Progenitor cell of endocrine pancreas (in vitro differentiated cells): ENCODE results near the gene ARHGEF18. TPM values are rescaled to one million over a fixed set of nuclear protein-coding genes. Genes with fewer than 3 reads are reported as not detected.
A peak's percentile ranks its signal among the peaks of the same experiment; 100 is the strongest.

Experiments
- DNase-seq: peaks from one replicate; pipeline ENCODE4 v3.0.0; 2021; ENCODE audit warnings: low spot score; ENCODE audit not compliant: unreplicated experiment
- H3K27ac Mint-ChIP-seq: 2 replicates; pipeline ENCODE4 v1.8.0; 2021; ENCODE audit warnings: mild to moderate bottlenecking, moderate library complexity, mixed read lengths
- H3K27me3 Mint-ChIP-seq: 2 replicates; pipeline ENCODE4 v1.8.0; 2021; ENCODE audit warnings: mixed read lengths
- H3K36me3 Mint-ChIP-seq: 2 replicates; pipeline ENCODE4 v1.8.0; 2022; ENCODE audit warnings: mixed read lengths; ENCODE audit not compliant: insufficient read depth
- H3K4me1 Mint-ChIP-seq: 2 replicates; pipeline ENCODE4 v1.8.0; 2021; ENCODE audit warnings: low read depth, mixed read lengths
- H3K4me3 Mint-ChIP-seq: 2 replicates; pipeline ENCODE4 v1.8.0; 2021; ENCODE audit warnings: low read depth, mild to moderate bottlenecking, moderate library complexity, mixed read lengths
- H3K9me3 Mint-ChIP-seq: 2 replicates; pipeline ENCODE4 v1.8.0; 2021; ENCODE audit warnings: low read depth, mixed read lengths
- CTCF ChIP-seq: fragments of 200-600 bp; sonication (generic); IDR thresholded peaks from one replicate; pipeline ENCODE4 v1.5.0; 2021; ENCODE audit warnings: antibody characterized with exemption, mild to moderate bottlenecking; ENCODE audit not compliant: unreplicated experiment
- total RNA-seq: library from RNA; stranded (reverse); gene quantifications from 2 replicates; pipeline ENCODE4 v1.2.1, GENCODE V29; 2021

The ARHGEF18 gene
- total RNA-seq, 1 donor from 2014 or later, result 53.4 TPM

GRCh38 chr19:7377196-7377595 is 28.5 kb downstream of the ARHGEF18 start:
- DNase-seq, result no peak
- Mint-ChIP-seq H3K36me3 (no peaks in the 10 kb centered on the region), H3K4me1 (peaks cover 8% of the 10 kb centered on the region), H3K9me3 (no peaks in the 10 kb centered on the region), H3K4me3 (no peak overlapping the region), H3K27me3 (peaks cover 1% of the 10 kb centered on the region), H3K27ac (no peak overlapping the region)
- TF ChIP-seq CTCF, result no peak

DNA sequence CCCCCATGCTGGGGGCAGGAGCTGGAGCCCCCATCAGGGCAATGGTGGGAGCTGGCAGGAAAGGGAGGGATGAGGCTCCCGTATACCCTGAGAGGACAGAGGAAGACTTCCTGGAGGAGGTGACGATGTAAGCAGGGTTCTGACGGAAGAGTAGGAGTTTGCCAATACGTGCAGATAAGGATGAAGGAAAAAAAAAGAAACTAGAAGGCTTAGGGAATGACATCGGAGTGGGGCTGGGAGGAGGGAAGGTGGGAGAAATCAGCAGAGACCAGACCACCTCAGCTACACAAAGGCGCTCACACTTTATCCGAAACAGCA is 32.3 kb downstream of the ARHGEF18 start:
- no peaks in the 10 kb centered on the region for H3K9me3 Mint-ChIP-seq
- no peaks in the 10 kb centered on the region for H3K27me3 Mint-ChIP-seq
- no peak overlapping the region for H3K4me3 Mint-ChIP-seq
- H3K27ac Mint-ChIP-seq, result no peak overlapping the region
- peaks cover 8% of the 10 kb centered on the region for H3K4me1 Mint-ChIP-seq
- no peak for DNase-seq
- H3K36me3 Mint-ChIP-seq, result no peaks in the 10 kb centered on the region
- no peak for TF ChIP-seq CTCF

DNA sequence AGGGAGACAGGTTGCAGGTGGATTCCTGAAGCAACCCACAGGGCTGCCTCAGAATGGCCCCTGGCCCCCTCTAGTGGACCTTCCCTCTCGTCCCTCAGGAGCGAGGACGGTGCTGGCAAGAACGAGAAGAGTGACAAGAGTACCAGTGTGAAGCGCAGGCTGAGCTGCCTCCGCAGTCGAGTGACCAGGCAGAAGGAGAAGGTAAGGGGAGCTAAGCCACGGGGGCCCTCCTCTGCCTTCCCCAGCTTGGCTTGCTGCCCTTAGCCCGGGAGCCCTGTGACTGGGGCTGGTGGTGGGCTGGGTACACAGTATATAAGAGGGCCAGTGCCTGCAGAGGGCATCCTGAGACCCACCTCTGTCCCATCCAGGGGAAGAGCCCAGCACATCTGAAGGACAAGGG is 34.0 kb downstream of the ARHGEF18 start:
- H3K36me3 Mint-ChIP-seq, result no peaks in the 10 kb centered on the region
- no peak overlapping the region for H3K27ac Mint-ChIP-seq
- no peaks in the 10 kb centered on the region for H3K27me3 Mint-ChIP-seq
- peak; percentile 13 for TF ChIP-seq CTCF
- DNase-seq, result no peak
- no peak overlapping the region for H3K4me3 Mint-ChIP-seq
- no peaks in the 10 kb centered on the region for H3K9me3 Mint-ChIP-seq
- peaks cover 7% of the 10 kb centered on the region for H3K4me1 Mint-ChIP-seq

- TF ChIP-seq CTCF, result no peak
- no peak for DNase-seq
- no peaks in the 10 kb centered on the region for H3K36me3 Mint-ChIP-seq
- H3K27ac Mint-ChIP-seq, result no peak overlapping the region
- H3K4me3 Mint-ChIP-seq, result no peak overlapping the region
- peaks cover 9% of the 10 kb centered on the region for H3K4me1 Mint-ChIP-seq
- no peaks in the 10 kb centered on the region for H3K9me3 Mint-ChIP-seq
- H3K27me3 Mint-ChIP-seq, result no peaks in the 10 kb centered on the region
Observed at GRCh38 chr19:7383284-7383683, 34.5 kb downstream of the ARHGEF18 start.

GRCh38 chr19:7385062-7385461 is 36.3 kb downstream of the ARHGEF18 start:
- no peak overlapping the region for H3K27ac Mint-ChIP-seq
- no peaks in the 10 kb centered on the region for H3K9me3 Mint-ChIP-seq
- TF ChIP-seq CTCF, result no peak
- no peaks in the 10 kb centered on the region for H3K36me3 Mint-ChIP-seq
- H3K4me1 Mint-ChIP-seq, result peaks cover 9% of the 10 kb centered on the region
- no peak for DNase-seq
- H3K27me3 Mint-ChIP-seq, result no peaks in the 10 kb centered on the region
- no peak overlapping the region for H3K4me3 Mint-ChIP-seq

DNA sequence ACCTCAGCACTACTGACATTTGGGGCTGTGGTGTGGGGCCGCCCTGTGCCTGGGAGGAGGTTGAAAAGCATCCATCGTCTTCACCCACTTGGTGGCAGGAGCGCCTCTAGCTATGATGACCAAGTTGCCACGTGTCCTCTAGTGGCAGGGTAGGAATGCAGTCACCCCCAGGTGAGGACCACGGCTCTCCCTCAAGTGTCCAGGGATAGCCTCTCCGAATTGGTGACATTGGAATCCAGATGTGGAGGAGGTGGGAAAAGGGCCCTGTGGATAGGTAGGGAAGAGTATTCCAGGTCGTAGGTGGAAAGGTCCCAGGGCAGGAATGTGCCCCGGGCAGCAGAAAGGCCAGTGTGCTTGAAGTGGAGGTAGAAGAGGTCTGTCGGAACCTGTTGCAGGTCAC is 37.6 kb downstream of the ARHGEF18 start:
- Mint-ChIP-seq H3K36me3 (peaks cover 2% of the 10 kb centered on the region), H3K4me3 (no peak overlapping the region), H3K4me1 (peaks cover 12% of the 10 kb centered on the region), H3K27ac (no peak overlapping the region), H3K27me3 (no peaks in the 10 kb centered on the region), H3K9me3 (no peaks in the 10 kb centered on the region)
- no peak for DNase-seq
- no peak for TF ChIP-seq CTCF
